Ectodermal cell (in vitro differentiated cells): ENCODE results near the gene PITPNM3.

Experiments used
- H3K27ac ChIP-seq: 2 replicates; pipeline ENCODE4 v1.7.0; 2013; ENCODE audit warnings: mild to moderate bottlenecking, low read depth, low read length; ENCODE audit not compliant: insufficient read depth, poor library complexity, severe bottlenecking
- H3K27me3 ChIP-seq: 2 replicates; pipeline ENCODE4 v1.7.0; 2013; ENCODE audit warnings: mild to moderate bottlenecking, low read length; ENCODE audit not compliant: insufficient read depth, control insufficient read depth, poor library complexity, severe bottlenecking
- H3K36me3 ChIP-seq: one replicate; pipeline ENCODE4 v1.7.0; 2013; ENCODE audit warnings: low read length; ENCODE audit not compliant: control insufficient read depth, insufficient read depth
- H3K4me1 ChIP-seq: one replicate; pipeline ENCODE4 v1.7.0; 2013; ENCODE audit warnings: low read length; ENCODE audit not compliant: control insufficient read depth, insufficient read depth
- H3K4me3 ChIP-seq: 2 replicates; pipeline ENCODE4 v1.7.0; 2013; ENCODE audit warnings: low read depth, low read length, control low read depth; ENCODE audit not compliant: insufficient read depth
- H3K9me3 ChIP-seq: 2 replicates; pipeline ENCODE4 v1.7.0; 2013; ENCODE audit warnings: mild to moderate bottlenecking, low read length, moderate library complexity; ENCODE audit not compliant: control insufficient read depth
- WGBS, 2 experiments: methylation state at CpG; one replicate each; pipeline ENCODE4 v1.1.7; 2013; ENCODE audit warnings: missing lambda C conversion rate in 2 of 2; 5-methylcytosine and 5-hydroxymethylcytosine counted together

PITPNM3 gene

DNA sequence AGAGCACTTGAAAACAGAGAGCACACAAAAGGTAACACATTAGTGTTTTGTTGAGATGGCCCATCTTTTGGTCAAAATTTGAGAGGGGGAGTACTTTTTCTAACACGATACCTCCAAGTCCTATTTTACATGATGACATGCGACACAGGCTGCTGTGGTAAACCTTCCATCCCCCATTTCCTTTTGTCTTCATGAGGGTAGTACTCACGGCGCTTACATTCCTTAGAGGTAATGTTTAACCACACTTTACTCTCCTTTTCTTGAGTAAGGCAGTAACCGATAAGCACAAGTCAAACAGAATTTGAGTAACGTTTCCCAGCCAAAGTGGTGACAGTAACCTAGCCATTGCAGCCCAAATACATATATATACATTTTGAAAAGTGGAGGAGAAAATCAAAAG lies 35.8 kb upstream of the PITPNM3 start:
- Histone ChIP-seq H3K4me3 (no peak overlapping the region), H3K4me1 (no peaks in the 10 kb centered on the region), H3K36me3 (peaks cover 46% of the 10 kb centered on the region), H3K27ac (no peak overlapping the region), H3K27me3 (no peaks in the 10 kb centered on the region), H3K9me3 (no peaks in the 10 kb centered on the region)
- WGBS, 2 experiments, result 79 to 84% methylated on average over 6 of the region's 6 CpGs

DNA sequence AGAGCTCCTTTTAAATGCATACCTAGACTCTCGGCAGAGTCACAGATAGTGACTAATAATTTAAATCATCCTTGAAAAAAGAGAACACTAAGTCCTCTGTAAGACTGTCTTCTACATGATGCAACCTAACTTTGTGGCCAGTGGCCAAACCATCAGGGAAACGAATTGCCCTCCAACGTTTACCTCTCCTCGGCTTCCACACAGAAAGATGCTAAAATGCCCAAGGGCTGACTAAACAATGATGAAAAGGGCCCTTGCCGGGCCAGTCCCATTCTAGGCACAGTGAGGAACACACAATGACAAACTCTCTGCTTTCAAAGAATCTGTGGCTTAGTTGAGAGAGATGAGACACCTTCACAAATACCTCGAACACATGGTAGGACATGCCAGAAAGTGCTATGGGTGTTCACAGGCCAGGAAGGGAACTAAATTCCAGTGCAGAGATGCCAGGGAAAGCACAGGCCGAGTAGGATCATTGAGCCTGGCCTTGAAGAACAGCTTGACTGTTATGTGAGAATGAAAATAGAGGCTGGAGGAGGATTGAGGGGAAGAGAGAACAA lies 35.3 kb upstream of the PITPNM3 start:
- 87 to 88% methylated on average over 7 of the region's 7 CpGs for WGBS, 2 experiments
- no peak overlapping the region for H3K4me3 ChIP-seq
- H3K27ac ChIP-seq, result no peak overlapping the region
- H3K9me3 ChIP-seq, result no peaks in the 10 kb centered on the region
- no peaks in the 10 kb centered on the region for H3K27me3 ChIP-seq
- peaks cover 48% of the 10 kb centered on the region for H3K36me3 ChIP-seq
- H3K4me1 ChIP-seq, result no peaks in the 10 kb centered on the region

DNA sequence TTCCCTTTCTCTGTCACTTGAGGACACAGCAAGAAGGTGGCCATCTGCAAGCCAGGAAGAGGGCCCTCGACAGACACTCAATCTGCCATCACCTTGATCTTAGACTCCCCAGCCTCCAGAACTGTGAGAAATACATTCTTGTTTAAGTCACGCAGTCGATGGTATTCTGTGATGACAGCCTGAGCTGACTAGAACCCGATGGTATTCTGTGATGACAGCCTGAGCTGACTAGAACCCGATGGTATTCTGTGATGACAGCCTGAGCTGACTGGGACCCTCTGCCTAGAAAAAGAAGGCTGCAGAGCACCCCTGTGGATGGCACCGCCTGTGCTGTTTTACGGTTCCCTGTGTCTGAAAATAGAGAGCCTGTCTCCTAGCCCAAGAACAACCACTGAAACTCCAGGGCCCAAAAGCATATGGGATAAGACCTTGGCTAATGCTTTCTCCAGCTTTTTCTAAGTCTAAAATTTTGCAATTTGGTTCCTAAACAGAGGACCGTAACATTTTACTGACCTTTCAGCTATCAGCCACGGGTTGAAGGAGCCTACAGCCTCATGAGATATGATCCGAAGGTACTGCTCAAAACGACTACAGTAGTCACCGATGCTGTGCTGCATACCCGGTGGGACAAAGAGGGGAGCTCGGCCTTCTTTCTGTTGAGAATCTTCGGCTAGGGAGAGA lies 33.1 kb upstream of the PITPNM3 start:
- 94 to 95% methylated on average over 15 of the region's 15 CpGs for WGBS, 2 experiments
- no peaks in the 10 kb centered on the region for H3K4me1 ChIP-seq
- H3K27ac ChIP-seq, result no peak overlapping the region
- no peak overlapping the region for H3K4me3 ChIP-seq
- H3K27me3 ChIP-seq, result no peaks in the 10 kb centered on the region
- H3K9me3 ChIP-seq, result no peaks in the 10 kb centered on the region
- peaks cover 55% of the 10 kb centered on the region for H3K36me3 ChIP-seq

DNA sequence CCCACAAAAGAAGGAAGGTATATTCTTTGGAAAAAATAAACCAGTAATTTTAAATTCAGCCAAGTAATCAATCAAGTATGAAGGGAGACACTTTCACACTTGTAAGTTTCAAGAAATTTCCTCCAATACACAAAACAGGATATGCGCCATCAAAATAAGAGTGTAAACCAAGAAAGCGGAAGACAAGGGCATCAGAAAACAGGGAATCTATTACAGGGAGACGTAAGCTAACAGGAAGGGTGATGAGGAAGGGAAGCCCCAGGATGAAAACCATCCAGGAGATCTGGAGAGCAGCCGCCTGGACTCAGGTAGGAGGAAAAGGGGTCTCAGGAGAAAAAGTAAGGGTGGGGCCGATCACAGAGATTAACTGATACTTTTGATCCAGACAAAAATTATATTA lies 31.8 kb upstream of the PITPNM3 start:
- H3K36me3 ChIP-seq, result peaks cover 55% of the 10 kb centered on the region
- H3K9me3 ChIP-seq, result peaks cover 4% of the 10 kb centered on the region
- no peaks in the 10 kb centered on the region for H3K27me3 ChIP-seq
- WGBS, 2 experiments, result 94 to 98% methylated on average over 5 of the region's 5 CpGs
- H3K4me3 ChIP-seq, result no peak overlapping the region
- H3K27ac ChIP-seq, result no peak overlapping the region
- no peaks in the 10 kb centered on the region for H3K4me1 ChIP-seq

DNA sequence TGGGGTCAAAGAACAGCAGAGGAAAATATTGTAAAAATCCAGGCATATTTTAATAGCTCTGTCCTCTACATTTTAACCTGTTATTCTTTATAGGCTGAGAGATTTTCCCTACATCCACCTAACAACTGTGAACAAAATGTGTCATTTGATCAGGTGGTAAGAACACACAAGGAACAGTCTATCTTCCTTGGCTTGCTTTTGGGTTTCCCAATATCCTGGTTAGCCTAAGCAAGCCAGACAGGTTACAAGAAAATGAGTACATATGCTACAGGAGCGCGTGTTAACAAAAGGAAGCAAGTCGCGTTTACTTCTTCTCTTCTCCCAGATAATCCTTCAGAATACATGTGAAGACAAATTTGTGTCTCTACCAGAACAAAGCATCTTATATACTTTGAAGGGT lies 31.0 kb upstream of the PITPNM3 start:
- H3K9me3 ChIP-seq, result peaks cover 8% of the 10 kb centered on the region
- H3K27ac ChIP-seq, result no peak overlapping the region
- H3K27me3 ChIP-seq, result no peaks in the 10 kb centered on the region
- no peaks in the 10 kb centered on the region for H3K4me1 ChIP-seq
- WGBS, 2 experiments, result 95 to 98% methylated on average over 4 of the region's 4 CpGs
- H3K4me3 ChIP-seq, result no peak overlapping the region
- H3K36me3 ChIP-seq, result peaks cover 62% of the 10 kb centered on the region

DNA sequence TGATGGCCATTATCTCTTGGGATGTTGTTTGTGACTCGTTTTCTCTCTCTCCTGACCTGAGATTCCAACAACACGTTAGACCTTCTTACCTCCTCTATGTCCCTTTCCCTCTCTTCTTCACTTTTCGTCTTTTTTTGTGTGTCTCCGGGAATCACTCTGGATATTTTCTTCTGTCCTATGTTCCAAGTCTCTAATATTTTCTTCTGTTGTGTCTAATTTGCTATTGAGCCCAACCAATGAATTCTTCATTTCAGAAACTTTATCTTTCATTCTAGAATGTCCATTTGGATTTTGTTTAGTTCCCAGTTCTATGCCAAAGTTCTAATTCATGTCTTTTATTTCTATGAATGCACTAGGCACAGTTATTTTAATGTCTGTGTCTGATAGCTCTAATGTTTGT lies 27.1 kb upstream of the PITPNM3 start:
- no peak overlapping the region for H3K27ac ChIP-seq
- H3K9me3 ChIP-seq, result peaks cover 8% of the 10 kb centered on the region
- WGBS, 2 experiments, result 92 to 98% methylated on average over 4 of the region's 4 CpGs
- H3K4me1 ChIP-seq, result no peaks in the 10 kb centered on the region
- H3K27me3 ChIP-seq, result no peaks in the 10 kb centered on the region
- peaks cover 55% of the 10 kb centered on the region for H3K36me3 ChIP-seq
- no peak overlapping the region for H3K4me3 ChIP-seq

DNA sequence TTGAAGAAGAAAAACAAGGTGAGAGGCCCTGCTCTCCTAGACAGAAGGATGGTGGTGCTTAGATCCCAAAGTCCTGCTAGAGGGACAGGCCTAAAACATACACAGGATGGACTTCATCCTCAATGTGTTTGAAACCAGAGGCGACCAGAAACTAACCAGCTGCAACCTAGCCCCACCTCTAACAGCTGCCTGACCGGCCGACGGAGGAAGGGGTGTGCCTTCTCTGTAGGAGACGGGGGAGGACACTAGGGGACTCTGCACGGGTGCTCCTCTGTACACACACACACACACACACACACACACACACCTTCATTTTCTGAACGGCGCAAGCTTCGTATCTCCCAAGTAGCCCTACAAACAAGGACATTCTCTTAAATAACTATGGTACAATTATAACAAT lies 24.3 kb upstream of the PITPNM3 start:
- H3K36me3 ChIP-seq, result peaks cover 48% of the 10 kb centered on the region
- H3K27me3 ChIP-seq, result no peaks in the 10 kb centered on the region
- 85 to 96% methylated on average over 9 of the region's 9 CpGs for WGBS, 2 experiments
- H3K27ac ChIP-seq, result no peak overlapping the region
- no peak overlapping the region for H3K4me3 ChIP-seq
- H3K4me1 ChIP-seq, result peaks cover 2% of the 10 kb centered on the region
- H3K9me3 ChIP-seq, result peaks cover 8% of the 10 kb centered on the region

DNA sequence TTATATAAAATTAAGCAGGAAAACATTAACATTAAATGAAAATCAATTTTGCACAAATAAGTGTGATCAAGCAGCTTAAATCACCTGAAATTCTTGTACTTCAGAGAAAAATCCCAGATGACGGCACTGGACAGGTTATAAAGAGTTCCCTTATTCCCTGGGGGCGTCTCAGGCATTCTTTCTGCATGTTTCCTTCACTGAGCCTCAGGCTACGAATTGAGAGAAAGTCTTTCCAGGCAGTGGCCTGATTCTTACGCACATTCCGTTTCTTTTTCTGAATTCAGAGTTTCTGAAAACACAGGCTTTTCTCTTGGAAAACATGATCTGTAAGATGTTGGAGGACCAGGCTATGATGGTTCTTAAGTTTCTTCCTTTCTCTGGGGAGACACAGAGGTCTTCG lies 22.1 kb upstream of the PITPNM3 start:
- H3K36me3 ChIP-seq, result peaks cover 26% of the 10 kb centered on the region
- peaks cover 7% of the 10 kb centered on the region for H3K9me3 ChIP-seq
- no peak overlapping the region for H3K4me3 ChIP-seq
- peaks cover 10% of the 10 kb centered on the region for H3K4me1 ChIP-seq
- WGBS, 2 experiments, result 86 to 89% methylated on average over 6 of the region's 6 CpGs
- no peak overlapping the region for H3K27ac ChIP-seq
- H3K27me3 ChIP-seq, result no peaks in the 10 kb centered on the region

DNA sequence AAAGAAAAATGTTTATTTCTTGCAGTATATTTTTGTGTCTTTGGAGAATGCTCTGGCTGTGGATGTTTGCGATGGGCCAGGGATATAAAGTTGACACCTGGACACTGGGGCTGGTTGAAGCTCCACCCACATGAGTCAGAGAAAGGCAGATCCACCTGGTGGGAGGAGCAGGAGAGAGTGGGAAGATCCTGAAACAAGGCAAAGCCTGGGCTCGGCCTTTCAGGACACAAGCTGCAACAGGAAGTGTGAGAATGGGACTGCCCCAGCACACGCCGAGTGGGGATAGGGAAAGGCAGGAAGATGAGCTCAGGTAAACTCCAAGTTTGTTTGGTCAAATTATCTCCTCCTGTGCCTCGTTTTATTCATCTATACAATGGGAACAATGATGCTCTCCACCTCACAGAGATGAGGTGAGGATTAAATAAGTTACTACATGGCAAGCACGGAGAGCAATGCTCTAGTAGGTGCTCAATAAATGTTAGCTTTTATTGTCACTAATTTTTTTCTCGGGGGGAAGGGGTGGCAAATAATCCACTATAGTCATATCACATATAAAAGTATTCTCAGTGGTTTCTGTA lies 21.4 kb upstream of the PITPNM3 start:
- peaks cover 10% of the 10 kb centered on the region for H3K4me1 ChIP-seq
- H3K27ac ChIP-seq, result no peak overlapping the region
- H3K36me3 ChIP-seq, result peaks cover 19% of the 10 kb centered on the region
- no peaks in the 10 kb centered on the region for H3K27me3 ChIP-seq
- WGBS, 2 experiments, result 89 to 90% methylated on average over 6 to 7 of the region's 7 CpGs
- no peak overlapping the region for H3K4me3 ChIP-seq
- no peaks in the 10 kb centered on the region for H3K9me3 ChIP-seq

DNA sequence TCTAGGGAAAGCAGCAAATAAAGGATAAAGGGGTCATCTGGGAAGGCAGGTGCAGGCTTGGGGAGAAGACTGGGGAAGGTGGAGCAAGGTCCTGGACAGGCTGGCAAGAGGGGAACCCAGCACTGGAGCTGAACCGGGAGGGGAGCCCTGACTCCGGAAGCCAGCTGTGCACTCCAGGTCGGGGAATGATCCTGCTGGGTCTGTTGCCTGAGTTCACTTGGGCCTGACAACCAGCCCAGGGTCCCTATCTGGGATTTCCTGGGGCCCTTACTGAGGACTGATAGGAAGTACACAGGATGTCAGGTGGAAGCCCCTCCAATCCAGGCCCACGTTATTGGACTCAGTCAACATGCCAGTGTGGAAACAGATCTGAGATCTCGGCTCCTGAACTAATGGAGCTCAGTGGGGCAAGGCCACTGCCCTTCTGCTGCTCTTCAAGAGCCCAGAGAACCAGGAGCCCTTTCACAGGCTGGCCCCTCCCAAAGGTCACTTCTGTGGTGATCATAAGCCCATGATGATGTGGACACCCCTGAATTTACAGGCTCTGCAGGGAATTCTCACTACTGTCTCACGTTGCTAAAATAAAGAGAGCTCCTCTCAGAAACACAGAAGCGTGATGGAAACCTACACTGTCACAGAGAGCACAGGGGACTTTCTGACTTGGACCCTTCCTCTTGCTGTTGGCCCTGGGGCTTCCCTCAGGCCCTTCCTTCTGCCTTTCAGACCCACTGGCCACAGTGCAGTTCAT lies 19.9 kb upstream of the PITPNM3 start:
- Histone ChIP-seq H3K4me3 (no peak overlapping the region), H3K27ac (no peak overlapping the region), H3K9me3 (no peaks in the 10 kb centered on the region), H3K27me3 (no peaks in the 10 kb centered on the region), H3K36me3 (peaks cover 9% of the 10 kb centered on the region), H3K4me1 (peaks cover 13% of the 10 kb centered on the region)
- 94 to 95% methylated on average over 7 of the region's 7 CpGs for WGBS, 2 experiments
